A549 (cell line): ENCODE results near the gene LEKR1. TPM values are rescaled to one million over a fixed set of nuclear protein-coding genes. Genes with fewer than 3 reads are reported as not detected.
"Not testable (repeated sequence)": the region's sequence is repeated elsewhere in the genome, so short reads cannot be mapped to it uniquely, and the experiment has no call there.

ENCODE experiments used
- ATAC-seq, 2 experiments: fragments of 200-7000 bp in 1 of 2; fragments of >200 bp in 1 of 2; cut with Nextera tagmentation in 1 of 2; cut with Tn5 transposase in 1 of 2; 3 replicates each; pipeline versions ENCODE4 v1.8.0 to v1.9.1; 2018 to 2020; ENCODE audit warnings: mild to moderate bottlenecking in 1 of 2, moderate library complexity in 1 of 2
- CTCF ChIA-PET: fragments of 300-600 bp; sonication (Branson Sonifier 250); formaldehyde crosslinking; extraction: SDS; loops from one replicate; lab custom pipeline; 2021; ENCODE audit warnings: antibody characterized with exemption, inconsistent platforms; lab: Yijun Ruan, JAX
- POLR2A ChIA-PET: fragments of 350-600 bp; formaldehyde crosslinking; extraction: SDS; loops from one replicate; lab custom pipeline; 2021; ENCODE audit warnings: antibody characterized with exemption, inconsistent platforms; lab: Yijun Ruan, JAX
- DNase-seq, 2 experiments: peaks; one replicate each; pipeline versions ENCODE4 v3.0.0 to v3.0.0-alpha.2; 2011 to 2016; ENCODE audit warnings: low read depth in 1 of 2, low spot score in 1 of 2
- FAIRE-seq: peaks from 2 replicates; lab custom pipeline; 2011; peaks lifted over from hg19 to GRCh38; lab: Jason Lieb, UNC
- H3K27ac ChIP-seq, 2 experiments: fragments of >200 bp; sonication (Bioruptor Twin); formaldehyde crosslinking; 3 replicates each; pipeline ENCODE4 v1.5.1; 2016 to 2017
- H3K4me1 ChIP-seq: fragments of >200 bp; sonication (Bioruptor Twin); formaldehyde crosslinking; 3 replicates; pipeline ENCODE4 v1.6.1; 2016
- H3K4me2 ChIP-seq: fragments of >200 bp; sonication (Bioruptor Twin); formaldehyde crosslinking; 3 replicates; pipeline ENCODE4 v1.6.1; 2016
- H3K4me3 ChIP-seq: fragments of >200 bp; sonication (Bioruptor Twin); formaldehyde crosslinking; 3 replicates; pipeline ENCODE4 v1.5.1; 2016
- H3K9me3 ChIP-seq: fragments of >200 bp; sonication (Bioruptor Twin); formaldehyde crosslinking; 3 replicates; pipeline ENCODE4 v1.6.1; 2016
- CBX2 ChIP-seq: fragments of 200-600 bp; sonication (generic); IDR thresholded peaks from 2 replicates; pipeline ENCODE4 v1.6.1; 2016; ENCODE audit warnings: low read depth, mild to moderate bottlenecking, borderline replicate concordance
- CBX8 ChIP-seq: fragments of 200-600 bp; sonication (generic); IDR thresholded peaks from 2 replicates; pipeline ENCODE4 v1.6.1; 2016
- CEBPB ChIP-seq, 2 experiments: fragments of >200 bp in 1 of 2; sonication (Bioruptor Twin) in 1 of 2; formaldehyde crosslinking in 1 of 2; IDR thresholded peaks; 2 replicates each; pipeline ENCODE4 v1.6.1; 2012 to 2016
- CTCF ChIP-seq: fragments of >200 bp; sonication (Bioruptor Twin); formaldehyde crosslinking; IDR thresholded peaks from 3 replicates; pipeline ENCODE4 v1.5.1; 2016
- EHMT2 ChIP-seq: fragments of 200-600 bp; sonication (generic); IDR thresholded peaks from 2 replicates; pipeline ENCODE4 v1.6.1; 2016; ENCODE audit warnings: antibody characterized with exemption, low read depth, mild to moderate bottlenecking, moderate library complexity
- FOSL2 ChIP-seq, 2 experiments: fragments of 450-650 bp in 1 of 2; fragments of >200 bp in 1 of 2; sonication (Bioruptor Twin) in 1 of 2; formaldehyde crosslinking; IDR thresholded peaks; 2 replicates each; pipeline versions ENCODE4 v1.5.0 to v1.6.1; 2016 to 2020; ENCODE audit warnings: mild to moderate bottlenecking in 1 of 2, moderate library complexity in 1 of 2
- GATA3 ChIP-seq: IDR thresholded peaks from 2 replicates; pipeline ENCODE4 v1.6.1; 2012; ENCODE audit warnings: borderline replicate concordance
- HES2 ChIP-seq: fragments of >200 bp; sonication (Bioruptor Twin); formaldehyde crosslinking; IDR thresholded peaks from 2 replicates; pipeline ENCODE4 v1.6.1; 2016
- HMGXB4 ChIP-seq: fragments of 250-450 bp; sonication (Bioruptor Pico); IDR thresholded peaks from 2 replicates; pipeline ENCODE4 v1.5.0; 2021; ENCODE audit warnings: mild to moderate bottlenecking, moderate library complexity, borderline replicate concordance
- HOXA7 ChIP-seq: fragments of 250-450 bp; sonication (Bioruptor Pico); IDR thresholded peaks from 2 replicates; pipeline ENCODE4 v1.5.0; 2020; ENCODE audit warnings: mild to moderate bottlenecking, moderate library complexity
- JUN ChIP-seq, 2 experiments: fragments of >200 bp; sonication (Bioruptor Twin); formaldehyde crosslinking; IDR thresholded peaks; 2 replicates in 1 of 2; 3 replicates in 1 of 2; pipeline ENCODE4 v1.6.1; 2016 to 2017
- MYC ChIP-seq: IDR thresholded peaks from 2 replicates; pipeline ENCODE4 v1.6.1; 2012; ENCODE audit warnings: mild to moderate bottlenecking, inconsistent platforms, low read length, improper control_type of control experiment, borderline replicate concordance
- NPAS2 ChIP-seq: fragments of 250-450 bp; sonication (Bioruptor Pico); IDR thresholded peaks from 2 replicates; pipeline ENCODE4 v1.8.0; 2022; ENCODE audit warnings: mild to moderate bottlenecking, moderate library complexity, borderline replicate concordance
- NR3C1 ChIP-seq: fragments of >200 bp; sonication (Bioruptor Twin); formaldehyde crosslinking; IDR thresholded peaks from 3 replicates; pipeline ENCODE4 v1.6.1; 2017
- RAD21 ChIP-seq, 2 experiments: fragments of >200 bp in 1 of 2; sonication (Bioruptor Twin) in 1 of 2; formaldehyde crosslinking in 1 of 2; IDR thresholded peaks in 1 of 2; conservative IDR thresholded peaks in 1 of 2; 2 replicates in 1 of 2; 3 replicates in 1 of 2; pipeline ENCODE4 v1.6.1; 2012 to 2018; ENCODE audit warnings: inconsistent platforms in 1 of 2
- RARB ChIP-seq: fragments of 250-450 bp; sonication (Bioruptor Pico); IDR thresholded peaks from 2 replicates; pipeline ENCODE4 v1.8.0; 2021; ENCODE audit warnings: mild to moderate bottlenecking, moderate library complexity
- SMC3 ChIP-seq: fragments of >200 bp; sonication (Bioruptor Twin); formaldehyde crosslinking; IDR thresholded peaks from 3 replicates; pipeline ENCODE4 v1.6.1; 2018; ENCODE audit warnings: inconsistent platforms
- USF2 ChIP-seq: fragments of 450-650 bp; IDR thresholded peaks from 2 replicates; pipeline ENCODE4 v1.6.1; 2014; ENCODE audit warnings: antibody characterized with exemption
- ZC3H11A ChIP-seq: fragments of 450-650 bp; IDR thresholded peaks from 2 replicates; pipeline ENCODE4 v1.6.1; 2014; ENCODE audit warnings: antibody characterized with exemption, mild to moderate bottlenecking
- ZFP36 ChIP-seq: fragments of 450-650 bp; IDR thresholded peaks from 2 replicates; pipeline ENCODE4 v1.6.1; 2014; ENCODE audit warnings: borderline replicate concordance; ENCODE audit not compliant: partially characterized antibody
- ZNF302 ChIP-seq: fragments of 250-450 bp; sonication (Bioruptor Pico); IDR thresholded peaks from 2 replicates; pipeline ENCODE4 v1.9.0; 2021; ENCODE audit warnings: inconsistent platforms, mild to moderate bottlenecking, moderate library complexity
- WGBS: methylation state at CpG from one replicate; pipeline ENCODE4 v1.1.6; 2017; ENCODE audit errors: missing lambda C conversion rate; 5-methylcytosine and 5-hydroxymethylcytosine counted together
- polyA plus RNA-seq, 4 experiments: library from polyadenylated mRNA; depleted of rRNA in 3 of 4; stranded (reverse); fragments of >200 nt; fragmentation: RNase III in 1 of 4; extraction: RNeasy Plus Mini Kit Qiagen cat#74134 plus additional on column Dnase treatment in 1 of 4; gene quantifications; 2 replicates in 3 of 4; 3 replicates in 1 of 4; pipeline ENCODE4 v1.2.3, GENCODE V29; 2011 to 2017

The LEKR1 gene
- polyA plus RNA-seq, 2 of the 4 experiments (the other 2 are of a cell fraction), result 1.3 to 1.4 TPM

- Histone ChIP-seq H3K4me2 (no peak overlapping the region), H3K27ac (no peak overlapping the region), H3K4me3 (no peak overlapping the region), H3K9me3 (no peaks in the 10 kb centered on the region), H3K4me1 (no peaks in the 10 kb centered on the region)
- 88% methylated on average over 3 of the region's 3 CpGs for WGBS
- POLR2A ChIA-PET, result no interaction called here
- FAIRE-seq (no peak), ATAC-seq (no peak), DNase-seq (no peak)
- CTCF ChIA-PET, result no interaction called here
- TF ChIP-seq NR3C1 (no peak), MYC (no peak), CTCF (no peak)
These were observed 83.9 kb downstream of the LEKR1 start for GRCh38 chr3:156910022-156910421.

- H3K27ac ChIP-seq, DNase-seq, H3K9me3 ChIP-seq, CTCF ChIA-PET, H3K4me2 ChIP-seq, H3K4me1 ChIP-seq, H3K4me3 ChIP-seq, ATAC-seq, POLR2A ChIA-PET, FAIRE-seq: not testable (repeated sequence)
- WGBS, result 24% methylated on average over 2 of the region's 2 CpGs
These were observed 84.7 kb downstream of the LEKR1 start for GRCh38 chr3:156910831-156911230.

- FAIRE-seq, CTCF ChIA-PET, DNase-seq, POLR2A ChIA-PET, ATAC-seq, H3K4me3 ChIP-seq, H3K4me1 ChIP-seq, H3K27ac ChIP-seq, H3K9me3 ChIP-seq, H3K4me2 ChIP-seq: not testable (repeated sequence)
- 50% methylated on average over 2 of the region's 2 CpGs for WGBS
These were observed 88.1 kb downstream of the LEKR1 start for GRCh38 chr3:156914300-156914699.

GRCh38 chr3:156915372-156915771, 89.2 kb downstream of the LEKR1 start:
- ChIA-PET POLR2A (no interaction called here), CTCF (no interaction called here)
- Histone ChIP-seq H3K27ac (no peak overlapping the region), H3K4me1 (no peaks in the 10 kb centered on the region), H3K4me2 (no peak overlapping the region), H3K4me3 (no peak overlapping the region), H3K9me3 (no peaks in the 10 kb centered on the region)
- DNase-seq (no peak), ATAC-seq (no peak), FAIRE-seq (no peak)
- no peak for TF ChIP-seq CEBPB (IDR thresholded peaks at IDR 0.05)
- no peak for TF ChIP-seq RAD21 (conservative IDR thresholded peaks at IDR 0.05 in 1 of 2, IDR thresholded peaks at IDR 0.05 in 1 of 2)
- TF ChIP-seq GATA3, result no peak
- TF ChIP-seq RARB (CRISPR knock-in tag), result no peak
- TF ChIP-seq ZNF302 (CRISPR knock-in tag), result no peak
- no peak for TF ChIP-seq EHMT2
- no peak for TF ChIP-seq FOSL2 (IDR thresholded peaks at IDR 0.05)
- no peak for TF ChIP-seq FOSL2 (CRISPR knock-in tag; IDR thresholded peaks at IDR 0.05)
- no peak for TF ChIP-seq JUN (IDR thresholded peaks at IDR 0.05)
- TF ChIP-seq ZC3H11A, result no peak
- TF ChIP-seq HES2, result no peak
- TF ChIP-seq CBX2, result no peak
- no peak for TF ChIP-seq SMC3
- TF ChIP-seq CBX8, result no peak
- no peak for TF ChIP-seq NPAS2 (CRISPR knock-in tag)
- no peak for TF ChIP-seq HOXA7 (CRISPR knock-in tag)
- TF ChIP-seq HMGXB4 (CRISPR knock-in tag), result no peak
- no peak for TF ChIP-seq USF2
- TF ChIP-seq ZFP36, result no peak
- WGBS, result 63% methylated on average over 5 of the region's 5 CpGs
